Stimulated activated CD4-positive, alpha-beta T cell treated with anti-CD3 and anti-CD28 coated beads, Interleukin-15, amount 100 ng/mL, for 24 hours (primary cell): Measurements from ENCODE around the gene CDK11B.
A peak's percentile ranks its signal among the peaks of the same experiment; 100 is the strongest.
"Not testable (repeated sequence)": the region's sequence is repeated elsewhere in the genome, so short reads cannot be mapped to it uniquely, and the experiment has no call there.

Experiments
- DNase-seq: peaks from one replicate; pipeline ENCODE4 v3.0.0-alpha.2; 2020

The CDK11B gene

DNA sequence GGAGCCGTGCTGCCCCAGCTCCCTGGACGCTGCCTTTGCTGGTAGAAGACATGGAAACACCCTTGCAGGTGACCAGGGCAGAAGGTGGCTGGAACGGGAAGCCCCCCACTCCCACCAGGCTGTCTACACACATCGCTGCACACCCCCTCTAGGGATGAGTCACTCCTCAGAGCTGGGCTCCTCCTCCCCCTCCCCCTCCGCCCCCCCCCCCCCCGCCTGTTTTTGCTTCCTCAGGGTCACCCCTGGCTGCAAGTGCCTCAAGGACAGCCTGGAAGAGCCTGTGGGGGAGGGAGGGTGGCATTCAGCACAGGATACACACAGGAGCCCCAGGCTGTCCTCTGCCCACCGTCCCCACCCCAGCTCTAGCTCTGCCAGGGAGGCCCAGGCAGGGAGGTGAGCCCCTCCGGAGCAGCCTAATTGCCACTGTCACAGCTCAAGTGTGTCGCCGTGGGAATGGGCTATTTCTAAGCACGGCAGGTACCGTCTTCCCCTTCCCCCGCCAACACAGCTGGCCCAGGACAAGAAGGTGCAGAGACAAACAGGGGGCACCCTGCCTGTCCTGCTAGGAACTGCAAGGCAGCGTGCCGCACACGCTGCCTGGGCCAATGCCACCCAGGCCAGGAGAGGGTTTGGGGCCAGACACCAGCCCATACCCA is 61.4 kb downstream of the CDK11B start:
- peak; percentile 37 for DNase-seq

DNA sequence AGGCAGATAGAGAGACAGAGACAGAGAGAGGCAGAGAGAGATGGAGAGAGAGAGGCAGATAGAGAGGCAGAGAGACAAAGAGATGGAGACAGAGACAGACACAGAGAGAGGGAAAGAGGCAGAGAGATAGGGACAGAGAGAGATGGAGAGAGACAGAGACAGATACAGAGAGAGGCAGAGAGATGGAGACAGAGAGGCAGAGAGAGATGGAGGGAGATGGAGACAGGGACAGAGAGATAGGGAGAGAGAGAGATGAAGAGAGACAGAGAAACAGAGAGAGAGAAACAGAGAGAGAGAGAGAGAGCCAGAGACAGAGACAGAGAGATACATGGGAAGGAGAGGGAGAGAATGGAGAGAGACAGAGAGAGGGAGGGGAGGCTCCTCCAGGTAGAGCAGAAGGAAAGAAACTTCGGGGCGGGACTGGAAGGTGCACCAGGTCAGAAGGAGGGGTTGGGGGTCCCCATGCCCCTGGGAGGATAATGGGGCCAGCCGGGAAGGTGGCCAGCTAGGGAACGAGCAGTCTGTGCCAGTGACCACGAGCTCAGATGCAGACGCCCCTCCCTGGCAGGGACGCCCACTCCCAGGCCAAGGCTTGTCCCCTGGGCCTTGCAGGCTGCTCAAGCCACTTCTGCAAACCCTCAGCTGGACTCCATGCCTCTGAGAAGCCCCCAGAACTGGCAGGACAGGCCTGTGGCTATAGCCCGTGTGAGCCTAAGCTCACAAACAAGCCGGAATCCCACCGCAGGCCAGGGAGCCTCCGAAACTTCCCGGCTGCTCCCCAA is 62.1 kb downstream of the CDK11B start:
- DNase-seq, result no peak

DNA sequence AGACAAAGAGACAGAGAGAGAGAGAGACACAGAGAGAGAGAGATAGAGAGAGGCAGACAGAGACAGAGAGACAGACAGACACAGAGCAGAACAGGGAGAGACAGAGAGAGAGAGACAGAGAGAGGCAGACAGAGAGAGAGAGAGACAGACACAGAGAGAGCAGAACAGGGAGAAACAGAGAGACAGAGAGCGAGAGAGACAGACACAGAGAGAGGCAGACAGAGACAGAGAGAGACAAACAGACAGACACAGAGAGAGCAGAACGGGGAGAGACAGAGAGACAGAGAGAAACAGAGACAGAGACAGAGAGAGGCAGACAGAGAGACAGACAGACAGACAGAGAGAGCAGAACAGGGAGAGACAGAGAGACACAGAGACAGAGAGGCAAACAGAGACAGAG is 63.5 kb downstream of the CDK11B start:
- DNase-seq, result not testable (repeated sequence)

DNA sequence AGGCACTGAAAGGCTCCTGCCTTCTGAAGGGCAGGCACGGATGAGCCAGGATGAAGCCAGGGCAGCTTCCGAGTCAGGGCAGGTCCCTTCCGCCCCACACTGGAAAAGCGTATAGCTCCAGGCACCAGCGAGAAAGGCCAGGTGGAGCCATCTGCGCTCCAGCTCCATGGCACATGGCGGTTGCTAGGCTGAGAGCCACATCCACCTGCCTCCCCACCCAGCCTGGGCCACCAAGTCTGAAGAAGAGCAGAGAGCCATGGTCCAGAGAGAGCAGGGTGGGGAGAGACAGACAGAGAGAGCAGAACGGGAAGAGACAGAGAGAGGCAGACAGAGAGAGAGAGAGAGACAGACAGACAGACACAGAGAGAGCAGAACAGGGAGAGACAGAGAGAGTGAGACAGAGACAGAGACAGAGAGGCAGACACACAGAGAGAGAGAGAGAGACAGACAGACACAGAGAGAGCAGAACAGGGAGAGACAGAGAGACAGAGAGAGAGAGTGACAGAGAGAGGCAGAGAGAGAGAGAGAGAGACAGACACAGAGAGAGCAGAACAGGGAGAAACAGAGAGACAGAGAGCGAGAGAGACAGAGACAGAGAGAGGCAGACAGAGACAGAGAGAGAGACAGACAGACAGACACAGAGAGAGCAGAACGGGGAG is 64.1 kb downstream of the CDK11B start:
- no peak for DNase-seq

DNA sequence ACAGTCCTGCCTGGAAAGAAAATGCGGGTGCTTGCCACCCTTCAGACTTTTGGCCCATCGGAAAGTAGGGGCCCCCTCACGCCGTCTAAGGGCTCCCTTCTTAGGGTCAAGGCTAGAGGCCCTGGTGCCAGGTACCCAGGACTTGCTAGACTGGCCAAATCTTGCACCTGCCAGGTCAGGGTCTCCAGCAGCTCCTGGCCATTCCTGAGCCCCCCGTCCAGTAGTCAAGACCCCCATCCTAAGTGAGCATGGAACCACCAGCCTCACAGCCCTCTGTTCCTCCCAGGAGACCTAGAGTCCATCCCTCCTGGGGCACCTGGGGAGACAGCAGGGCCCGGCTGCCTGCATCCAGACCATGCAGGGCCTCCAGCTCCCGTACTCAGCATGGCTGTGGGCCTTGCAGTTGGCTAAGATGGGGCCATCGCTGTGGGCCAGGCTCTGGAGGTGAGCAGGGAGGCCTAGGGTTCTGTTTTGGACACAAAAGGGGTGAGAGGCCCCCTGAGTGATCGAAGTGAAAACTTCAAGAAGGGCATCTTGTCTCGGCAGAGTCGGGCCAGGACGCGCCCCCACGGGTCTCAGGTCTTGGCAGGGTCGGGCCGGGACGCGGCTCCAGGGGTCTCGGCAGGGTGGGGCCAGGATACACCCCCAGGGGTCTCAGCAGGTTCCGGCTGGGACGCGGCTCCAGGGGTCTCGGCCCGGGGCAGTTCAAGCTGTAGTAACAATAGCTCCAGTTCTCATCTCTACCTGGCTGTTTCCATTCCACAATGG is 64.8 kb downstream of the CDK11B start:
- no peak for DNase-seq

DNA sequence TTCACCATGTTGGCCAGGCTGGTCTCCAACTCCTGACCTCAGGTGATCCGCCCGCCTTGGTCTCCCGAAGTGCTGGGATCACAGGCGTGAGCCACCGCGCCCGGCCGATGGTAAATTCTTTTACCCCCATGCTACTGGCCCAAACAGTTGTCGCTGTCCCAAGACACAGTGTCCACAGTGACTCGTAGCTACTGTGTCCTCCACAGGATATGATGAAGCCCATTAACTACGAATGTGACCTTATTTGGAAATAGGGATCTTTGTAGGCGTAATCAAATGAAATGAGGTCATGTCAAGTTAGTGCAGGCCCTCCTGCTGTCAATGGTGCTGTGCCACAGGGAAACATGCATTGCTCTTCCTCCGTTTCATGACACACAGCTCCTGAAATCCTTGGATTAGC is 67.4 kb downstream of the CDK11B start:
- DNase-seq, result no peak
